ENCODE results near the gene NKPD1.

NKPD1 gene

DNA sequence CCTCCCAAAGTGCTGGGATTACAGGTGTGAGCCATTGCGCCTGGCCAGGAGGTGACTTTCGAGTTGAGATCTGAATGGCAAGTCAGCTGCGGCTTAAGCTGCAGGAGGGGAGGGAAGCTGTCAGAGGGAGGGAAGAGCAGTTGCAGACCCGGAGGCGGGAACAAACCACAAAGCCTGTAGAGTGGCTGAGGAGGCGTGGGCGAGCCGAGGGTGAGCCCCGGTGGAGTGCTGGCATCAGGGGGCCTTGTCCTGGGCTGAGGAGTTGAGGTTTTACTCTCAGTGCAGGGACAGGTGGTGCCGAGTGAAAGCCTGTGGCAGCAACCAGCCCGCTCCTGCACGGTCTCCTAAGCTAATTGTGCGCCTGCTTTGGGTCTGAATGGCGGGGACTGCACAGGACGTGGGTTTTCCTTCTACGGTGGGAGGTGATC, 43.6 kb downstream of the NKPD1 start:
- peak; percentile 40 for DNase-seq (ENCODE audit: low read depth)

- DNase-seq (ENCODE audit: low read depth), result no peak
These were observed 44.8 kb downstream of the NKPD1 start for GRCh38 chr19:45115809-45116615.

DNA sequence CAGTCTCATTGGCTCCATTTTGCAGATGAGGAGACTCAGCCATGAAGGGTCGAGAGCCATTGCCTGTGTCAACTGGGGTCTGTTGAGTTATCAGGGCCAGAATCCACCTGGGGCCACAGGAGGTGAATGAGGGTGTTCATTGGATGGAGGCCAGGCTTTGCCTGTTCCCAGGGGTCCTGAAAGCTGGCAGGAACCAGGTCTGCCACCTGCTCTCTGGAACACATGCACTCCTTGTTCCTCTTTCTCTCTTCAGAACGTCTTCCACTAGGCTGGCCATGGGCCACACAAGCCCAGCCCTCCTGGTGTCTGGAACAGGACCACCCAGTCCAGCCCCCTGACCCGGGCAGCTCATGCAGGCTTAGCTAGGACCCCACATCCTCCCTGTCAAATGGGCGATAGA, 46.7 kb downstream of the NKPD1 start:
- DNase-seq (ENCODE audit: low read depth), result no peak

DNA sequence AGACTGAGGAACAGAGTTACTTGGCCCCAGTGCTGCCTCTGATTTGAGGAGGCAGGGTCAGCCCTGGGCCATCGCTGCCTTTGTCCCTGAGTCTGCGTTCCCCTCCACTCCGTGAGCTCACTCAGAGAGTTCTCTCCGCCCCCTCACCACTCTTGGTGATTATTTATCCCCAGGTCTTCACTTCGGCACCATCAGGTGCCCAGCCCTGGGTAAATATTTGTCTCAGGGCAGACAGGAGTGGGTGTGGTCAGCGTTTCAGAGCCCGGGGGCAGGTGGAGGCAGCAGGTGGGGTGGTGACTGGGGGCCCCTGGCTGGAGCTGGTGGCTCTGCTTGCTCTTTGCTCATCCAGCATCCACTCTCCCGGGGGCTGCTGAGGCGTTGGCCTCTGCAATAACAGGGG, 47.2 kb downstream of the NKPD1 start:
- DNase-seq (ENCODE audit: low read depth), result no peak

GRCh38 chr19:45112111-45112827, 48.5 kb downstream of the NKPD1 start:
- DNase-seq (ENCODE audit: low read depth), result no peak
